A549 treated with CpdA at 1 μM for 4 hours (cell line): ENCODE results near the gene POLE2. TPM values are rescaled to one million over a fixed set of nuclear protein-coding genes. Genes with fewer than 3 reads are reported as not detected.

Experiments used
- total RNA-seq: library from RNA; stranded (reverse); fragments of 200-300 nt; extraction: Qiagen RNA extraction; gene quantifications from 5 replicates; pipeline ENCODE4 v1.2.3, GENCODE V29; 2022; ENCODE audit warnings: low read depth

The POLE2 gene
- total RNA-seq, result 11.5 to 15.9 TPM (median 13.9 TPM) in 5 replicates

GRCh38 chr14:49687942-49688700, at the start of gene POLE2:
POLE2 (minus strand) TSS chr14:49688214; CDS start chr14:49688203, 11 bp downstream.

GRCh38 chr14:49692811-49693734, 5.1 kb upstream of the POLE2 start, which contains the start of gene KLHDC1:
KLHDC1 (plus strand) TSS chr14:49693120; CDS start chr14:49693195, 75 bp downstream.

DNA sequence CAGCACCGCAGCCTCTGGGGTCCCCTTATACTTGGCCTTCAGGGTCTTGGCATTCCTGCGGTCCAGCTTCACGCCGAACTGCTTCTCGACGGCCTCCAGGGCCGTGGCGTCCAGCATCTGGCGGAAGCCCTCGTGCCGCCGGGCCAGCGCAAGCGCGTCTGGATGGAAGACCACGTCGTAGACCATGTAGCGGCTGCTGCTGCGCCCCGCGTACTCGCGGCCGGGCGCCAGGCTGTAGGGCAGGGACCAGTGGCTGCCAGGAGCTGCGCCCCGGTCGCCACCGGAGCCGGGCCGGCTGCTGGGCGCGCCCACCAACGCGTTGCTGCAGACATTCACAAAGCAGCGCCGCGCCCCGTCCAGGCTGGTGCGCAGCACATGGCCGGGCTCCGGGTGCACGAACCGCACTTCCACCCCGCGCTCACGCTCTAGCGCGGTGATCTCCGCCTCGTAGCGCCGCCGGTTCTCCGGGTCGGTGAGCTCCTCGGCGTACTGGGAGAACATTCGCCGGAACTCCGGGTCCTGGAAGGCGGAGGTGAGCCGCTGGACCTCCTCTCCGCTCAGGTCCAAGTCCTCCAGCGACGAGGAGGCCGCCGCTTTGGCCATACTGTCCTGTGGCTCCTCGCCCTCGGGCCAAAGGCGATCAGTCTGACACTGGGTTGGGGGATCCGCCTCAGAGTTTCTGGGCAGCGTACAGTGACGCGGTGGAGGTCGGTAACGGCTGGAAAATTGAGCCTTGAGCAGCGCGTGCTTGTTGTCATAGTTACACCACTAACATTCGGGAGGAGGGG, 53.3 kb downstream of the POLE2 start, which contains the start of gene DNAAF2:
Gene DNAAF2 (minus strand): TSS at position 698 of the 788 bp plus-strand sequence. CDS start 95 bp downstream, at position 603.

DNA sequence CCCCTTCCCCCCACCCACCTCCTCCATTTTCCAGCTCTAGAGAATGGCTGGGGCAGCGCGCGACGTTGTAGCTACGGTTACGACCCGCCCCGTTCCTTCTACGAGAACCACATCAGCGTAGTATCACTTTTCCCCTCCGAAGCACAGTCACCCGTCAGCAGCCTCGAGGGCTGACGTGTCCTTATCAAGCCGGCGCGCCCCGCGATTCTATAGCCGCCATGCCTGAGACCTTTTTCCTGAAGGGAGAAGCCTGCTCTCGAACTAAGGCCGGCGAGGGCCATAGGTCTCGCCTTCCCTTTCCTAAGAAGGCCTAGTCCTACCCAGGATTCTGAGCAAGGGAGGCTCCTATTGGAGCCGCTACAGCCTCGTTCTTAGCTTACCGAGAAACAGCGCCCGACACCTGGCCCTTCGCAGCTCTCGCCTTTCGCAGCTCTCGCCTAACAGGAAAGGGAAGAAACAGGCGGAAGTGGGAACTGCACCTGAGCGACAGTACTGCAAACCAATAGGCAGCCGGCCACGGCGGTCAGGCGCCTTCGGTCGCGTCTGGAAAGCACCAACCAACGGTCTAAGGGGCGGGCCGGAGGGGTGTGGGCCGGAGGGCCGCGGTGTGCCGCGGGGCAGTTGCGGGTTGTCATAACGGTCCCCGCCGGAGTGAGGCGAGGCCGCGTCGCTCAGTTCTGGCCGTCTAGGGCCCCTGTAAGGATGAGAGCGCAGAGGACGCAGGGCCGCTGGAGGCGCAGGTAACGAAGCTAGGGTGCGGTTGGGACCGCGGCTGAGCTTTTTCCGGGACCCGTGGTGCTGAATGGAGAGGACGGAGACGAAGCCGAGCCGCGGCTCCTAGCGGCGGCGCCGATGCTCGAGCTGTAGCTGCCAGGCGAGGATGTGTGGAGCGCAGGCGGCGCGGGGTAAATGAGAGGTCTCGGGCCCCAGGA, 67.6 kb downstream of the POLE2 start, which contains the start of the genes MGAT2 and RPL36AL:
Gene MGAT2 (plus strand): TSS at position 618 of the 932 bp plus-strand sequence. CDS start 470 bp downstream, outside the sequence.
Gene RPL36AL (minus strand): TSS at position 445 of the 932 bp plus-strand sequence. CDS start 1,522 bp downstream, outside the sequence.

DNA sequence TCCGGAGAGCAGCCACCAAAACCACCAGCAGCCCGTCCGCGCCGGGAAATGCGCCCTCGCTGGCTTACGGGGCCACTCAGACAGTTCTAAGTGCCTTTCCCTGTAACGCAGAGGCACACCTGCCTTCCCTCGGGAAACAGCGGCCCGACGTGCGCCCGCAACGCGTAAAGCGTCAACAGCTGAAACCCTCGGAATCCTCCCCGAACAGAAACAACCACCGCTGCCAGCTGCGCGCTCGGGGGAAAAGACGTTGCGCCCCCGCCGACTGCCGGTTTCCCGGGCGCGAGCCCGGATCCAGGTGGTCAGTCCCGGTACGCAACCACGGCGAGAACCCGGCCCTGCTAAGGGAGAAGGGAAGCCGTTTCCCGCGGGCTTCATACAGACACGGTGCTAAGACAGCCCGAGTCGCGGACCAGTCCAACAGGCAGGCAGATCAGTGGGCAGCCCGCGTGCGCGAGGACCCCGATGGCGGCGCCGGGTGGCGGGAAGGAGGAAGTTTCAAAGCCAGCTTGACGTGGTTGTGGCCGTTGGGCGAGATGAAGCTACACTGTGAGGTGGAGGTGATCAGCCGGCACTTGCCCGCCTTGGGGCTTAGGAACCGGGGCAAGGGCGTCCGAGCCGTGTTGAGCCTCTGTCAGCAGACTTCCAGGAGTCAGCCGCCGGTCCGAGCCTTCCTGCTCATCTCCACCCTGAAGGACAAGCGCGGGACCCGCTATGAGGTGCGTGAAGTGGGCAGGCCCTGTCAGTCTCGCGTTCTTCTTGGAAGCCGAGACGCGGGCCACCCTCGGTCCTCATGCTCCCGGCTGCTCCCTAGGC, 89.3 kb downstream of the POLE2 start, which contains the start of gene LRR1:
Gene LRR1 (plus strand): TSS at position 456 of the 816 bp plus-strand sequence. CDS start 81 bp downstream, at position 537.

Other genes starting within 250 kb of the POLE2 start
- gene RPS29, start 101.8 kb downstream of the POLE2 start, total RNA-seq, result 4,318 to 5,005 TPM (median 4,504 TPM) in 5 replicates
- gene LRR1, start 89.3 kb downstream of the POLE2 start, total RNA-seq, result 46.7 to 51.6 TPM (median 50.1 TPM) in 5 replicates
- 412 to 498 TPM (median 444 TPM) in 5 replicates for gene RPL36AL, start 67.6 kb downstream of the POLE2 start, total RNA-seq
- 49.4 to 52.0 TPM (median 50.0 TPM) in 5 replicates for gene MGAT2, start 67.4 kb downstream of the POLE2 start, total RNA-seq
- 12.6 to 13.8 TPM (median 13.1 TPM) in 5 replicates for gene DNAAF2, start 53.0 kb downstream of the POLE2 start, total RNA-seq
- gene KLHDC1, start 4.9 kb upstream of the POLE2 start, total RNA-seq, result 0.25 to 0.50 TPM (median 0.28 TPM) in 5 replicates
- gene KLHDC2, start 79.9 kb upstream of the POLE2 start, total RNA-seq, result 28.3 to 34.5 TPM (median 33.5 TPM) in 5 replicates
- gene NEMF, start 164.6 kb upstream of the POLE2 start, total RNA-seq, result 29.8 to 45.7 TPM (median 36.8 TPM) in 5 replicates
- 63.1 to 66.8 TPM (median 65.6 TPM) in 5 replicates for gene ARF6, start 204.9 kb upstream of the POLE2 start, total RNA-seq